Mucosa of descending colon (tissue), 3 donors: ENCODE measurements around the gene IPO7. TPM values are rescaled to one million over a fixed set of nuclear protein-coding genes. Genes with fewer than 3 reads are reported as not detected.

Experiments
- ATAC-seq: fragments of 200-7000 bp; cut with Tn5 transposase; one replicate; pipeline ENCODE4 v1.9.1; 2020; ENCODE audit warnings: mild to moderate bottlenecking, moderate library complexity
- DNase-seq, 3 donors: peaks; one replicate each; pipeline ENCODE4 v3.0.0-alpha.2; 2020
- H3K36me3 ChIP-seq: fragments of 200-600 bp; one replicate; pipeline ENCODE4 v1.8.0; 2021; ENCODE audit warnings: low read depth, mild to moderate bottlenecking
- H3K4me1 ChIP-seq: fragments of 200-600 bp; one replicate; pipeline ENCODE4 v1.8.0; 2021; ENCODE audit warnings: low read depth, mild to moderate bottlenecking
- H3K4me3 ChIP-seq: fragments of 200-600 bp; one replicate; pipeline ENCODE4 v1.8.0; 2021; ENCODE audit warnings: mild to moderate bottlenecking
- H3K9me3 ChIP-seq: fragments of 200-600 bp; one replicate; pipeline ENCODE4 v1.8.0; 2021; ENCODE audit warnings: mild to moderate bottlenecking
- CTCF ChIP-seq: fragments of 200-600 bp; IDR thresholded peaks from one replicate; pipeline ENCODE4 v1.8.0; 2022; ENCODE audit warnings: antibody characterized with exemption, mild to moderate bottlenecking
- intact Hi-C, 2 donors: fragments of 100-400 bp; cut with DNase I in 1 of 2; cut with micrococcal nuclease in 1 of 2; formaldehyde crosslinking; loops; one replicate each; pipeline versions ENCODE4 v1.11.0 to v1.11.1; 2022; cut with DNase I, micrococcal nuclease
- total RNA-seq, 3 donors: library from RNA; stranded (reverse); fragmentation: NEBNext Ultra II Directional in 2 of 3; extraction: Animal tissue kit (Norgen Biotek cat#: 25700) in 2 of 3; gene quantifications; one replicate each; pipeline versions ENCODE4 v1.2.1 to v1.2.4, GENCODE V29; 2021 to 2023
- donor health status: DM: no; HTN: no; CAD: no; lungs with moderate emphysema.
- donor health status: DM: no; HTN: no; CAD: no.
- donor health status: DM: no; HTN: yes; CAD: no.

IPO7 gene
- total RNA-seq, 3 donors from 2014 or later, result 68.8 to 141 (median 69.9) TPM

GRCh38 chr11:9462172-9462799, 77.8 kb downstream of the IPO7 start:
- intact Hi-C loops, result no loop called here
- H3K36me3 ChIP-seq, result peaks cover 5% of the 10 kb centered on the region
- ATAC-seq, result no peak

GRCh38 chr11:9462806-9463537, 78.5 kb downstream of the IPO7 start:
- peak overlapping the region; percentile 3 for H3K4me3 ChIP-seq
- TF ChIP-seq CTCF, result no peak

More at GRCh38 chr11:9462172-9462799, 77.8 kb downstream of the IPO7 start:
- Histone ChIP-seq H3K9me3 (no peaks in the 10 kb centered on the region), H3K4me1 (peaks cover 6% of the 10 kb centered on the region), H3K4me3 (no peak overlapping the region)
- DNase-seq, result peak in 2 of 3 donors; percentile 30 to 36
- no peak for TF ChIP-seq CTCF

GRCh38 chr11:9470765-9471164, 86.3 kb downstream of the IPO7 start:
- H3K36me3 ChIP-seq, result peaks cover 4% of the 10 kb centered on the region
- no peak overlapping the region for H3K4me3 ChIP-seq

More at GRCh38 chr11:9462806-9463537, 78.5 kb downstream of the IPO7 start:
- DNase-seq, result no peak
- intact Hi-C loops, result no loop called here
- no peaks in the 10 kb centered on the region for H3K9me3 ChIP-seq
- H3K36me3 ChIP-seq, result peaks cover 5% of the 10 kb centered on the region
- peaks cover 6% of the 10 kb centered on the region for H3K4me1 ChIP-seq
- ATAC-seq, result no peak

GRCh38 chr11:9473408-9473807, 89.0 kb downstream of the IPO7 start:
- Histone ChIP-seq H3K4me1 (no peaks in the 10 kb centered on the region), H3K4me3 (no peak overlapping the region), H3K36me3 (peaks cover 4% of the 10 kb centered on the region), H3K9me3 (no peaks in the 10 kb centered on the region)
- no peak for DNase-seq
- intact Hi-C loops, result no loop called here
- TF ChIP-seq CTCF, result no peak
- no peak for ATAC-seq

More at GRCh38 chr11:9470765-9471164, 86.3 kb downstream of the IPO7 start:
- intact Hi-C loops, result no loop called here
- no peak for DNase-seq
- Histone ChIP-seq H3K9me3 (no peaks in the 10 kb centered on the region), H3K4me1 (no peaks in the 10 kb centered on the region)
- TF ChIP-seq CTCF, result no peak
- ATAC-seq, result no peak

GRCh38 chr11:9479899-9480298, 95.4 kb downstream of the IPO7 start:
- no peak for TF ChIP-seq CTCF
- DNase-seq, result no peak
- H3K4me3 ChIP-seq, result no peak overlapping the region
- no peaks in the 10 kb centered on the region for H3K4me1 ChIP-seq
- ATAC-seq, result no peak
- H3K9me3 ChIP-seq, result no peaks in the 10 kb centered on the region
- intact Hi-C loops, result no loop called here
- peaks cover 5% of the 10 kb centered on the region for H3K36me3 ChIP-seq
